ENCODE results near the gene S100A7.

Gene S100A7

GRCh38 chr1:153460551-153460950 lies at the start of gene S100A7:
S100A7 (minus strand) TSS chr1:153460651; CDS start chr1:153459013, 1,638 bp downstream.
- in situ Hi-C loops (cut with HindIII; ENCODE audit: low pct_ligation_motif_present, low sequenced_read_pairs), result no loop called here
- no peak for DNase-seq
- no peak within 1 kb of the TSS for H3K27ac ChIP-seq
- no peak within 1 kb of the TSS for H3K4me3 ChIP-seq (ENCODE audit: low read depth, low read length)
- H3K36me3 ChIP-seq (replicated peaks), result no peaks in the 10 kb centered on the region
- TF ChIP-seq CTCF (IDR thresholded peaks at IDR 0.05; ENCODE audit: low read depth, low read length, missing control alignments), result no peak
- no peaks in the 10 kb centered on the region for H3K27me3 ChIP-seq (replicated peaks)

GRCh38 chr1:153509729-153510354 lies 49.4 kb upstream of the S100A7 start:
- in situ Hi-C loops (cut with HindIII; ENCODE audit: low pct_ligation_motif_present, low sequenced_read_pairs), result no loop called here
- Histone ChIP-seq H3K4me3 (ENCODE audit: low read depth, low read length) (no peak overlapping the region), H3K27me3 (replicated peaks) (no peaks in the 10 kb centered on the region), H3K36me3 (replicated peaks) (no peaks in the 10 kb centered on the region), H3K27ac (no peak overlapping the region)
- peak; percentile 87 for TF ChIP-seq CTCF (IDR thresholded peaks at IDR 0.05; ENCODE audit: low read depth, low read length, missing control alignments)
- DNase-seq, result no peak

GRCh38 chr1:153509036-153509435 lies 48.6 kb upstream of the S100A7 start:
- no peak overlapping the region for H3K4me3 ChIP-seq (ENCODE audit: low read depth, low read length)
- in situ Hi-C loops (cut with HindIII; ENCODE audit: low pct_ligation_motif_present, low sequenced_read_pairs), result no loop called here
- no peak overlapping the region for H3K27ac ChIP-seq
- H3K27me3 ChIP-seq (replicated peaks), result no peaks in the 10 kb centered on the region
- TF ChIP-seq CTCF (IDR thresholded peaks at IDR 0.05; ENCODE audit: low read depth, low read length, missing control alignments), result no peak
- DNase-seq, result no peak
- H3K36me3 ChIP-seq (replicated peaks), result no peaks in the 10 kb centered on the region

GRCh38 chr1:153507926-153508583 lies 47.6 kb upstream of the S100A7 start:
- no peak for TF ChIP-seq CTCF (IDR thresholded peaks at IDR 0.05; ENCODE audit: low read depth, low read length, missing control alignments)
- in situ Hi-C loops (cut with HindIII; ENCODE audit: low pct_ligation_motif_present, low sequenced_read_pairs), result no loop called here
- no peaks in the 10 kb centered on the region for H3K36me3 ChIP-seq (replicated peaks)
- H3K27ac ChIP-seq, result no peak overlapping the region
- H3K4me3 ChIP-seq (ENCODE audit: low read depth, low read length), result no peak overlapping the region
- H3K27me3 ChIP-seq (replicated peaks), result no peaks in the 10 kb centered on the region
- DNase-seq, result no peak

- no peak for TF ChIP-seq CTCF (IDR thresholded peaks at IDR 0.05; ENCODE audit: low read depth, low read length, missing control alignments)
- no peaks in the 10 kb centered on the region for H3K36me3 ChIP-seq (replicated peaks)
- no peak overlapping the region for H3K4me3 ChIP-seq (ENCODE audit: low read depth, low read length)
- in situ Hi-C loops (cut with HindIII; ENCODE audit: low pct_ligation_motif_present, low sequenced_read_pairs), result no loop called here
- DNase-seq, result peak; percentile 77
- H3K27ac ChIP-seq, result no peak overlapping the region
- H3K27me3 ChIP-seq (replicated peaks), result no peaks in the 10 kb centered on the region
Observed at GRCh38 chr1:153506831-153507413, 46.5 kb upstream of the S100A7 start.
